ENCODE measurements around the gene ZNF821. TPM values are rescaled to one million over a fixed set of nuclear protein-coding genes. Genes with fewer than 3 reads are reported as not detected.

Gene ZNF821
- total and polyA plus RNA-seq, 2 donors, result 7.8 to 9.4 TPM

- DNase-seq (ENCODE audit: low read depth in 6 of 9, low spot score in 9 of 9), result no peak
- Histone ChIP-seq H3K4me1 (ENCODE audit: control insufficient read depth in 2 of 2, insufficient read depth in 2 of 2, low read length in 2 of 2) (no peaks in the 10 kb centered on the region), H3K27ac (ENCODE audit: low read depth in 1 of 2, low read length in 1 of 2) (no peak overlapping the region)
Observed at GRCh38 chr16:71924710-71925109, 40.7 kb upstream of the ZNF821 start.

DNA sequence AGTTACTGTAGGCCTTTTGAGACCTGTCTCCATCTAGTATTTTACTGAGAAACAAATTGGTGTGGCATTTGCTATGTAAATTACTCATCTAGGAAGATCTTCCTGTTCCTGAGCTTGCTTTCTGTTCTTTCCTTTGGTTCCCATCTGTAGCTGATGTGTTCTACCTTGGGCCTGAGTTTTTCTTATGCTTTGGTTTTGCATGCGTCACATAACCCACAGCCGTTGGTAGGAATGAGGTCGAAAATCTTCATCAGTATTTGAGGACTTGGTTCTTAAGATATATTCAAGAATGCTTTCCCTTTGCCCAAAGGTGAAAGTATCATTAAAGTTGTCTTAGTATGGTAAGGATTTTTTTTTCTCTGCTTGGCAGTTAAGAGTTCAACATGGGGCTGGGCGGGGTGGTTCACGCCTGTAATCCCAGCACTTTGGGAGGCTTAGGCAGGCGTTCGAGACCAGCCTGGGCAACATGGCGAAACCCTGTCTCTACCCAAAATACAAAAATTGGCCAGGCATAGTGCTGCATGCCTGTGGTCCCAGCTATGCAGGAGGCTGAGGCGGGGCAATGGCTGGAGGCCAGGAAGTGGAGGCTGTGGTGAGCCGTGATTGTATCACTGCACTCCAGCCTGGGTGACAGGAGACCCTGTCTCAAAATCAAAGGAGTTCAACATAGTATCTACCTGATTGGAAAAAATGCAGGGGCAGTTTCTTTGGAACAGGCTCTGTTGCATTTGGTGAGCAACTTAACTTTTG lies 40.1 kb upstream of the ZNF821 start:
- H3K27ac ChIP-seq (ENCODE audit: low read depth in 1 of 2, low read length in 1 of 2), result no peak overlapping the region
- peaks cover 3 to 4% of the 10 kb centered on the region in 2 donors for H3K9me3 ChIP-seq (ENCODE audit: control insufficient read depth in 2 of 2, insufficient read depth in 1 of 2, low read length in 1 of 2)
- no peaks in the 10 kb centered on the region for H3K4me1 ChIP-seq (ENCODE audit: control insufficient read depth in 2 of 2, insufficient read depth in 2 of 2, low read length in 2 of 2)
- no peaks in the 10 kb centered on the region for H3K27me3 ChIP-seq (ENCODE audit: control insufficient read depth in 2 of 2, insufficient read depth in 1 of 2, low read length in 1 of 2)
- H3K4me3 ChIP-seq (ENCODE audit: low read length in 2 of 2), result no peak overlapping the region
- peaks cover 81 to 88% of the 10 kb centered on the region in 2 donors for H3K36me3 ChIP-seq (ENCODE audit: control insufficient read depth in 2 of 2, insufficient read depth in 2 of 2, low read length in 1 of 2)
- WGBS, result 94% methylated on average over 10 of the region's 10 CpGs
- DNase-seq (ENCODE audit: low read depth in 6 of 9, low spot score in 9 of 9), result no peak

More at GRCh38 chr16:71924710-71925109, 40.7 kb upstream of the ZNF821 start:
- Histone ChIP-seq H3K4me3 (ENCODE audit: low read length in 2 of 2) (no peak overlapping the region), H3K27me3 (ENCODE audit: control insufficient read depth in 2 of 2, insufficient read depth in 1 of 2, low read length in 1 of 2) (no peaks in the 10 kb centered on the region), H3K36me3 (ENCODE audit: control insufficient read depth in 2 of 2, insufficient read depth in 2 of 2, low read length in 1 of 2) (peaks cover 75 to 88% of the 10 kb centered on the region in 2 donors), H3K9me3 (ENCODE audit: control insufficient read depth in 2 of 2, insufficient read depth in 1 of 2, low read length in 1 of 2) (no peaks in the 10 kb centered on the region)
- WGBS, result 100% methylated on average over 2 of the region's 2 CpGs

DNA sequence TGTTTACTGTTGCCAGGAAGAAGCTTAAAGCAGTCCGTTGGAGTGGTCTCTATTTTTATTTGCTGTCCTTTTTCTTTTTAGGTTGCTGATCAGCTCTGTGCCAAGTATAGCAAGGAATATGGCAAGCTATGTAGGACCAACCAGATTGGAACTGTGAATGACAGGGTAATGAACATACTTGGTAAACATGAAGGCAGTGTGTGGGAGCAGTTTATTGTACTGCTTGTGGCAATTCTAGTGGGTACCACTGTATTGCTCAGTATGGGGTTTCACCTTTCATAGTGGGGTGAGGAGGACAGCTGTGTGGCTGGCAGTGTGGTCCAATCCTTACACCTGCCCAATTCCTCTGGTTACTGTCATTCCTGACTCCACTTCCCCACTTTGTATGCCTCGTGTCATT lies 36.7 kb upstream of the ZNF821 start:
- Histone ChIP-seq H3K4me1 (ENCODE audit: control insufficient read depth in 2 of 2, insufficient read depth in 2 of 2, low read length in 2 of 2) (no peaks in the 10 kb centered on the region), H3K9me3 (ENCODE audit: control insufficient read depth in 2 of 2, insufficient read depth in 1 of 2, low read length in 1 of 2) (peaks cover 3 to 6% of the 10 kb centered on the region in 2 donors), H3K27me3 (ENCODE audit: control insufficient read depth in 2 of 2, insufficient read depth in 1 of 2, low read length in 1 of 2) (no peaks in the 10 kb centered on the region), H3K4me3 (ENCODE audit: low read length in 2 of 2) (no peak overlapping the region), H3K27ac (ENCODE audit: low read depth in 1 of 2, low read length in 1 of 2) (no peak overlapping the region), H3K36me3 (ENCODE audit: control insufficient read depth in 2 of 2, insufficient read depth in 2 of 2, low read length in 1 of 2) (peaks cover 82 to 83% of the 10 kb centered on the region in 2 donors)
- no peak for DNase-seq (ENCODE audit: low read depth in 6 of 9, low spot score in 9 of 9)
- 98% methylated on average over 2 of the region's 2 CpGs for WGBS

GRCh38 chr16:71919035-71919434 lies 35.1 kb upstream of the ZNF821 start:
- no peaks in the 10 kb centered on the region for H3K27me3 ChIP-seq (ENCODE audit: control insufficient read depth in 2 of 2, insufficient read depth in 1 of 2, low read length in 1 of 2)
- H3K4me3 ChIP-seq (ENCODE audit: low read length in 2 of 2), result no peak overlapping the region
- no peak for DNase-seq (ENCODE audit: low read depth in 6 of 9, low spot score in 9 of 9)
- no peak overlapping the region for H3K27ac ChIP-seq (ENCODE audit: low read depth in 1 of 2, low read length in 1 of 2)
- 95% methylated on average over 3 of the region's 3 CpGs for WGBS
- H3K9me3 ChIP-seq (ENCODE audit: control insufficient read depth in 2 of 2, insufficient read depth in 1 of 2, low read length in 1 of 2), result peaks cover 3 to 6% of the 10 kb centered on the region in 2 donors
- H3K4me1 ChIP-seq (ENCODE audit: control insufficient read depth in 2 of 2, insufficient read depth in 2 of 2, low read length in 2 of 2), result no peaks in the 10 kb centered on the region
- peaks cover 71 to 74% of the 10 kb centered on the region in 2 donors for H3K36me3 ChIP-seq (ENCODE audit: control insufficient read depth in 2 of 2, insufficient read depth in 2 of 2, low read length in 1 of 2)

GRCh38 chr16:71917900-71918299 lies 33.9 kb upstream of the ZNF821 start:
- Histone ChIP-seq H3K4me1 (ENCODE audit: control insufficient read depth in 2 of 2, insufficient read depth in 2 of 2, low read length in 2 of 2) (no peaks in the 10 kb centered on the region), H3K27ac (ENCODE audit: low read depth in 1 of 2, low read length in 1 of 2) (no peak overlapping the region), H3K9me3 (ENCODE audit: control insufficient read depth in 2 of 2, insufficient read depth in 1 of 2, low read length in 1 of 2) (peaks cover 3 to 6% of the 10 kb centered on the region in 2 donors), H3K36me3 (ENCODE audit: control insufficient read depth in 2 of 2, insufficient read depth in 2 of 2, low read length in 1 of 2) (peaks cover 60 to 62% of the 10 kb centered on the region in 2 donors), H3K27me3 (ENCODE audit: control insufficient read depth in 2 of 2, insufficient read depth in 1 of 2, low read length in 1 of 2) (no peaks in the 10 kb centered on the region), H3K4me3 (ENCODE audit: low read length in 2 of 2) (no peak overlapping the region)
- 97% methylated on average over 6 of the region's 6 CpGs for WGBS
- DNase-seq (ENCODE audit: low read depth in 6 of 9, low spot score in 9 of 9), result no peak

GRCh38 chr16:71916397-71916920 lies 32.5 kb upstream of the ZNF821 start:
- peaks cover 49 to 51% of the 10 kb centered on the region in 2 donors for H3K36me3 ChIP-seq (ENCODE audit: control insufficient read depth in 2 of 2, insufficient read depth in 2 of 2, low read length in 1 of 2)
- H3K27ac ChIP-seq (ENCODE audit: low read depth in 1 of 2, low read length in 1 of 2), result no peak overlapping the region
- no peak for DNase-seq (ENCODE audit: low read depth in 6 of 9, low spot score in 9 of 9)
- H3K9me3 ChIP-seq (ENCODE audit: control insufficient read depth in 2 of 2, insufficient read depth in 1 of 2, low read length in 1 of 2), result peaks cover 3 to 6% of the 10 kb centered on the region in 2 donors
- no peak overlapping the region for H3K4me3 ChIP-seq (ENCODE audit: low read length in 2 of 2)
- no peaks in the 10 kb centered on the region for H3K27me3 ChIP-seq (ENCODE audit: control insufficient read depth in 2 of 2, insufficient read depth in 1 of 2, low read length in 1 of 2)
- H3K4me1 ChIP-seq (ENCODE audit: control insufficient read depth in 2 of 2, insufficient read depth in 2 of 2, low read length in 2 of 2), result no peaks in the 10 kb centered on the region
- 98% methylated on average over 11 of the region's 11 CpGs for WGBS

DNA sequence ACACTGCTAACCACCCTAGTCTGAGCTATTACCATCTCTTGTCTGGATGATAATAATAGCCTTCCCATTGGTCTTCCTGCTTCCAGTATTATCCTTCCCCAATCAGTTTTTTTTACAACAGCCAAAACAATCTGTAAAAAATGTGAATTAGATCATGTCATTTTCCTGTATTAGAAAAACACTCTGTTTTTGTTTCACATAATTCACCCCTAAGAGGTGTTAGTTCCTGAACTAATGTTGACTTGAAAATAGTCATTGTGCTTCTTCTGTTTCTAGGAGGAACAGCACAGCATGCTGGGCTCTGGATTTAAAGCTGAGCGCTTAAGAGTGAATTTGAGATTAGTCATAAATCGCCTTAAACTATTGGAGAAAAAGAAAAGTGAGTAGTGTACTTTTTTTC lies 31.4 kb upstream of the ZNF821 start:
- over 99% methylated on average over 2 of the region's 2 CpGs for whole genome bisulfite sequencing
- Histone ChIP-seq H3K4me1 (ENCODE audit: control insufficient read depth in 2 of 2, insufficient read depth in 2 of 2, low read length in 2 of 2) (no peaks in the 10 kb centered on the region), H3K9me3 (ENCODE audit: control insufficient read depth in 2 of 2, insufficient read depth in 1 of 2, low read length in 1 of 2) (peaks cover 3 to 6% of the 10 kb centered on the region in 2 donors), H3K36me3 (ENCODE audit: control insufficient read depth in 2 of 2, insufficient read depth in 2 of 2, low read length in 1 of 2) (peaks cover 38 to 40% of the 10 kb centered on the region in 2 donors), H3K27me3 (ENCODE audit: control insufficient read depth in 2 of 2, insufficient read depth in 1 of 2, low read length in 1 of 2) (no peaks in the 10 kb centered on the region), H3K27ac (ENCODE audit: low read depth in 1 of 2, low read length in 1 of 2) (no peak overlapping the region), H3K4me3 (ENCODE audit: low read length in 2 of 2) (no peak overlapping the region)
- DNase-seq (ENCODE audit: low read depth in 6 of 9, low spot score in 9 of 9), result no peak

DNA sequence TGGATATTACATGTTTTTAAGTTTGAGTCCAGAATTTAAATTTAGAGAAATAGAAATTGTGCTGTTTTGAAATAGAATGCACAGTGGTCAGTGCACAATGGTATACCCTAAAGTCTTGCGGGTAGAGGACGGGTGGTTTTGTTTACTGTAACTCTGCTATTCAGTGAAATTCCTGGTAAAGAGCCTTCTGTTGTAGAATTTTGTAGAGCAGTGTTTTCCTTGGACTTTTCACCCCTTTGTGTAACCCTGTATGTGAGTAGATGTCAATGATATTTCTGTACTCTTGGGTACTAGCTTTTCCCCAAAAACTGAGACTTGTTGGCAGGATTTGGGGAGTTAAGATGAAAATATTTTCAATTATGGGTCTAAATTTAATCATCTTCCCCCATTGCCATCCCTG lies 30.8 kb upstream of the ZNF821 start:
- peaks cover 3 to 6% of the 10 kb centered on the region in 2 donors for H3K9me3 ChIP-seq (ENCODE audit: control insufficient read depth in 2 of 2, insufficient read depth in 1 of 2, low read length in 1 of 2)
- H3K27ac ChIP-seq (ENCODE audit: low read depth in 1 of 2, low read length in 1 of 2), result no peak overlapping the region
- H3K4me3 ChIP-seq (ENCODE audit: low read length in 2 of 2), result no peak overlapping the region
- H3K36me3 ChIP-seq (ENCODE audit: control insufficient read depth in 2 of 2, insufficient read depth in 2 of 2, low read length in 1 of 2), result peaks cover 32 to 35% of the 10 kb centered on the region in 2 donors
- no peaks in the 10 kb centered on the region for H3K27me3 ChIP-seq (ENCODE audit: control insufficient read depth in 2 of 2, insufficient read depth in 1 of 2, low read length in 1 of 2)
- DNase-seq (ENCODE audit: low read depth in 6 of 9, low spot score in 9 of 9), result no peak
- WGBS, result over 99% methylated on average over 2 of the region's 2 CpGs
- no peaks in the 10 kb centered on the region for H3K4me1 ChIP-seq (ENCODE audit: control insufficient read depth in 2 of 2, insufficient read depth in 2 of 2, low read length in 2 of 2)

- no peak overlapping the region for H3K27ac ChIP-seq (ENCODE audit: low read depth in 1 of 2, low read length in 1 of 2)
- H3K4me3 ChIP-seq (ENCODE audit: low read length in 2 of 2), result no peak overlapping the region
- 95% methylated on average over 6 of the region's 6 CpGs for WGBS
- H3K27me3 ChIP-seq (ENCODE audit: control insufficient read depth in 2 of 2, insufficient read depth in 1 of 2, low read length in 1 of 2), result no peaks in the 10 kb centered on the region
- no peaks in the 10 kb centered on the region for H3K9me3 ChIP-seq (ENCODE audit: control insufficient read depth in 2 of 2, insufficient read depth in 1 of 2, low read length in 1 of 2)
- H3K4me1 ChIP-seq (ENCODE audit: control insufficient read depth in 2 of 2, insufficient read depth in 2 of 2, low read length in 2 of 2), result no peaks in the 10 kb centered on the region
- H3K36me3 ChIP-seq (ENCODE audit: control insufficient read depth in 2 of 2, insufficient read depth in 2 of 2, low read length in 1 of 2), result peaks cover 12 to 16% of the 10 kb centered on the region in 2 donors
- no peak for DNase-seq (ENCODE audit: low read depth in 6 of 9, low spot score in 9 of 9)
Observed at GRCh38 chr16:71912534-71913275, 28.7 kb upstream of the ZNF821 start.
